HG02870 (cell line): Measurements from ENCODE around the gene HTR1E.
"Not testable (repeated sequence)": the region's sequence is repeated elsewhere in the genome, so short reads cannot be mapped to it uniquely, and the experiment has no call there.

Experiments
- ATAC-seq: cut with Tn5 transposase; IDR thresholded peaks from one replicate; pipeline ENCODE4 v1.9.1; 2021; ENCODE audit warnings: mild to moderate bottlenecking, moderate library complexity; ENCODE audit not compliant: unreplicated experiment

The HTR1E gene, protein sequence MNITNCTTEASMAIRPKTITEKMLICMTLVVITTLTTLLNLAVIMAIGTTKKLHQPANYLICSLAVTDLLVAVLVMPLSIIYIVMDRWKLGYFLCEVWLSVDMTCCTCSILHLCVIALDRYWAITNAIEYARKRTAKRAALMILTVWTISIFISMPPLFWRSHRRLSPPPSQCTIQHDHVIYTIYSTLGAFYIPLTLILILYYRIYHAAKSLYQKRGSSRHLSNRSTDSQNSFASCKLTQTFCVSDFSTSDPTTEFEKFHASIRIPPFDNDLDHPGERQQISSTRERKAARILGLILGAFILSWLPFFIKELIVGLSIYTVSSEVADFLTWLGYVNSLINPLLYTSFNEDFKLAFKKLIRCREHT

DNA sequence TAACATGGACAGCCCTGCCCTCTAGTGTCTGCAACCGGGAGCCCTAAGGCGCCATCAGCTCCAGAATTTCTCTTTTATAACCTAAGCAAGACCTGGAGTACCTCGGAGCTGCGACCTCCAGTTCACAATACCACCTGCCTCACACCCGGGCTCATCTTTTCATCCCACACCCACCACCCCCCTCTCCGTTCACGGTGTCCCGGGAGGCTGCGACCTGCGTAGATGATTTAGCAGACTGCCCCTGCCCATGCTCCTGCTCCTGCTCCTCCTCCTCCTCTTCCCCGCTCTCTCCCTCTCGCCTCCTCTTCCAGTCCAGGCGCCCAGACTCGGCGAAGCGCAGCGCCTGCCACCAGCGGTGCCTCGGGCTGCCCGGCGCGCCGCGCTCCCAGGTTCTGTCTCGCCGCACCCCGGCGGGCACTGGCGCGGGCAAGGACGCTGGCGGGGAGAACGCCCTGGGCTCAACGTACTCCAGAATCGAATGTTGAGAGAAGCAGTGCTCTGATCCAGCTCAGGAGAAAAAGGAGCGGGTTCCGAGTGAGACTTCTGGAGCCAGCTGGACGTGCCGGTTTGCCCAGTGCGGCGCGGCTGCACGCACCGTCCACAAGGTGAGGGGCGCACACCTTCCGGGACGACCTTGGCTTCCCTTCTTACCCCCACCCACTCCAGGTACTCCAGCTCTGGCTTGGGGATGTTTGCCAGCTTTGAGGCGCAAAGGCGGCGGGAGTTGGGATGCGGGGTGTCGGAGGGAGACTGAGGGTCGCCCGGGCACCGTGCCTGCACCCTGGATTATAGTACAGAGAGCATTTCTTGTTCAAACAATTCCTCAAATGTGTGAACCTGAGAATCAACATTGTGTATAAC, at the start of gene HTR1E:
HTR1E (plus strand) TSS at position 310 of the 861 bp plus-strand sequence. CDS start 77,807 bp downstream, outside the sequence.
- peak; percentile 62 for ATAC-seq

DNA sequence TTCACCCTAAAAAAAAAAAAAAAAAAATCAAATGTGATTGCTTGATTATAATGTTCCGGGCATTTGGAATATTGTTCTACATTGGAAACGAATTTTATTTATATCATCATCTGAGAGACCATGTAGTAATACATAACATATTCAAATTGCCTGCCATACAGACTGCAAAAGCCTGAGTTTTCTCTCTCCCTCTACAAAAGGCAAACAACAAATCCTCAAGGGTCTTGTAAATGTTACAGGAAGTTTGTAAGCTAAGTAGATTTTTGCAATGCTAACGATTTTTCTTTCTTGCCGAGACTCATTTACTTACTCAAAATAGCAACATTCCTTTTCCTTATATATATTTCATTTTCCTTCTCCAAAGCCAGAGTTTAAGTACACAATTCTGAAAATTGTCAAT, 49.0 kb upstream of the HTR1E start:
- no peak for ATAC-seq

DNA sequence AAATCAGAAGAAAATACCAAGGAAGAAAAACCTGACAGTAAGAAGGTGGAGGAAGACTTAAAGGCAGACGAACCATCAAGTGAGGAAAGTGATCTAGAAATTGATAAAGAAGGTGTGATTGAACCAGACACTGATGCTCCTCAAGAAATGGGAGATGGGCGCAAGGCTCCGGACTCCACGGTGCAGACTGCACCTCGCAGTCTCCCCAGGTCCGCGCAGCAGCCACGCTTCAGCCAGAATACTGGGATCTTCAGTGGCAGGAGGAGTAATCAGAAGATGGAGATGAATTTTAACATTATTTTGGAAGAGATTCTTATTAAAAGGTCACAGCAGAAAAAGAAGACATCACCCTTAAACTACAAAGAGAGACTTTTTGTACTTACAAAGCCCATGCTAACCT, 40.1 kb upstream of the HTR1E start:
- not testable (repeated sequence) for ATAC-seq

DNA sequence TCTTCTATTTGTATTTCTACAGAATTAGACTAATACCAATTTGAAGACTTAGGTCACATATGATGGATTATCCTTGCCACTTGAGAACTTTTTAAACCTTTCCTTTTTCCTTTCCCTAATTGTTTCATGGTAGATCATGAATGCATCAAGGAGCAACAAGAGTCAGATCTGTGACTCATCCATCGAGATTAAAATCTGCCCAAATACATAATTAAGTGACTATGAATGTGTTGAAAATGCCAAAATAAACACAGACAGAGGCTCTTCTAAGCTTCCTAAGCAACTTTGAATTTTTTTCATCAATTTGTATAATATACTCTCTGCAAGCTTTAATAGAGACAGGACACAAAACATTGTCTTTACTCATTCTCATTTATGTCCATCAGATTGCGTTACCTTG, 23.5 kb upstream of the HTR1E start:
- no peak for ATAC-seq

DNA sequence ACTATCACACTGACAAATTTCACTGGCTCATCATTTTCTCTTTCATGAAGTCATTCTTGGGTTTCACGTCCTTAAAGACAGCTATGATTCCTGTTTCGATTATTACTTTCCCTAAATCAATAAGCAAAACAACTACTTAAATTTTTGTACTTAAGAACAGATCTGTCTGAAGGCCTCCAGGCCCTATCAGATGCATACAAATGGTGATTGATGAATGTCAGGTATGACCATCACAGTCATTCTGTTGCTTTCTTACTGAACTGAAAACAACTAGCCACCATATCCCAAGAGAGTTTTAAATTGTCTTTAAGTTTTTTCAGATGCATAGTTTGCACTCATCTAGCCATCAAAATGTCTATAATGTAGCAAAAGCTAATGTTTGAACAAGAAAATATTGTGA, 20.9 kb upstream of the HTR1E start:
- no peak for ATAC-seq

DNA sequence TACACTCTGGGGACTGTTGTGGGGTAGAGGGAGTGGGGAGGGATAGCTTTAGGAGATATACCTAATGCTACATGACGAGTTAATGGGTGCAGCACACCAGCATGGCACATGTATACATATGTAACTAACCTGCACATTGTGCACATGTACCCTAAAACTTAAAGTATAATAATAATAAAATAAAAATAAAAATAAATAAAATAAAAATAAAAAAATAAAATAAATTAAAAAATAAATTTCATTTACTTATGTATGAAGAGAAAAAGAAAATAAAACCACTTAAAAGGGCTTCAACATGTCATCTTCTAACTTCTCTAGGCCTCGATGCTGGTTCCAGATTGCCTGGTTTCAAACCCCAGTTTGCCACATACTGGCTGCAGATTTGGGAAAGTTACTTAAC, 10.2 kb upstream of the HTR1E start:
- not testable (repeated sequence) for ATAC-seq

DNA sequence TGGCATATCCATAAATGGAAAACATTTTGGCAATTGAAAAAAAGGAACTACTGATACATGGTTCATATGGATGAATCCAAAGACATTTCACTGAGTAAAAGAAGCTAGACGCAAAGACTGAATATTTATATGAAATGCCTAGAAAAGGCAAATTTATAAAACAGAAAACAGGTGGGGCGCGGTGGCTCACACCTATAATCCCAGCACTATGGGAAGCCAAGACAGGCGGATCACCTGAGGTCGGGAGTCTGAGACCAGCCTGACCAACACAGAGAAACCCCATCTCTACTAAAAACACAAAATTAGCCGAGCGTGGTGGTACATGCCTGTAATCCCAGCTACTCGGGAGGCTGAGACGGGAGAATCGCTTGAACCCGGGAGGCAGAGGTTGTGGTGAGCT, 9.5 kb upstream of the HTR1E start:
- not testable (repeated sequence) for ATAC-seq

DNA sequence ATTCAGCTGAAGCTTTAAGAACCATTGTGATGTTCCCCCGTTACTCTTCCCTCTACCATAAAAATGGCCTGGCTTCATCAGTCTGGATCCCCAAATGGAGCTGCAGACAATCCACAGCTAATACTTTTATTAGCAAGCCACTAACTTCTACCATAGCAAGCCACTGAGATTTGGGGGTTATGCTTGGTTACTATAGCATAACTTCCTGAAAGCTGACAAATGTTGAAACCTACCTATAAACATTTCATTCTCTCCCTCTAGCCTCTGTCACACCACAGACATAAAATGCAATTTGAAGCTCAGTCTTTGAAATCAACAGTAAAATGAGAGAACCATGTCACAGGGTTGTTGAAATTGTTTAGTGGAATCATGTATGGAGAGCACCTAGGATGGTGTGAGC, 3.0 kb upstream of the HTR1E start:
- ATAC-seq, result no peak

DNA sequence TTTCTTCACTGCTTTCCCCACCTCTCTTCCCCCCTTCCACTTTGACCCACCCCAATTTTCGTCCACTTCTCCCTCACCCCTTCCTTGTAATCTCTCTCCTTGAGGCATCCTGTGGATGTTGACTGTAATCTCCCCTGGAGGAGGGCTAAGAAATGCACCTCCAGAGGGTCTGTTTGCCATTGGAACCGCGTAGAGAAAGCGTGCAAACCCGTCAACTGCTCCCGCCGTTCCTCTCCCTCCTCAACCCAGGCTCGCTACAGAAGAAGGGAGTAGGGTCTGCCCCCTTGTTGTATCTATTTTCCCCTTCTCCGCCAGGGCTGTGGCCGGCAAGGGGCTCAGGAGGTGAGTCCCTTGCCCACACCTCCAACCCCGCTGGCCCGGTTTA, 502 bp upstream of the HTR1E start:
- ATAC-seq, result peak; percentile 13

DNA sequence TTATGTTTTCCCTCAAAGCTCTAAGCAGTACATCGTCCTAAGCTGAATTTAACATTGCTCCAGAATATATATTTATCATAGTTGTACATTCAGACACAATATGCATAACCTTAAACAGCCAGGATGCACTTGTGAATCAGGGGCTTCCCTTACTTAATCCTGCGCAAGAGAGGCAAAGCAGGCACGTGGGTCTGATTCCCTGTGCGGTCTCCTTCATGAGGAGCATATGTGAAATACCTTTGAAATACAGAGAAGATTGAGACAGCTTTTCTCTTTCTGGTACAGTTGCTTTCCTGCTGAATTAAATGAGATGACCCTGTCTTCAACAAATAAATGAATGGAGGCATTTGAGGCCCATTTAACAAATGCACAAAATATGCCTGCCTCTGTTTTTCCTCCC, 1.5 kb downstream of the HTR1E start:
- ATAC-seq, result no peak

DNA sequence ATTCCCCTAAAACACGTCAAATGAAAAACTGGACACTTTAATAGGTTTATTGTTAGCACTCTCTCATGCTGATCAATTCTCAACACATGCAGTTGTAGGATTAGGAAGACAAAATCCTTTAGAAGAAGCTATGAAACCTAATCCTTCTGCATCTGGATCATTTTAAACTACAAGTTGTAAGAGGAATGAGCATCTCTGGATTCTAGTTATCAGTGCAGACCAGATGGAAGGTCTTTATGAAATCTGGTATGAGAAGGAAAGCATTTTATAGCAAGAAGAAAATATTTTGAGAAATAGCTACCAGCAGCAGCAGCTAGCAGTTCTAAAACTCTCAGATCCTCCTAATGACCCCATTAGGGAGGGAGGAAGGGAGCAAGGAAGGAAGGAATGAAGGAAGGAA, 4.1 kb downstream of the HTR1E start:
- ATAC-seq, result no peak

DNA sequence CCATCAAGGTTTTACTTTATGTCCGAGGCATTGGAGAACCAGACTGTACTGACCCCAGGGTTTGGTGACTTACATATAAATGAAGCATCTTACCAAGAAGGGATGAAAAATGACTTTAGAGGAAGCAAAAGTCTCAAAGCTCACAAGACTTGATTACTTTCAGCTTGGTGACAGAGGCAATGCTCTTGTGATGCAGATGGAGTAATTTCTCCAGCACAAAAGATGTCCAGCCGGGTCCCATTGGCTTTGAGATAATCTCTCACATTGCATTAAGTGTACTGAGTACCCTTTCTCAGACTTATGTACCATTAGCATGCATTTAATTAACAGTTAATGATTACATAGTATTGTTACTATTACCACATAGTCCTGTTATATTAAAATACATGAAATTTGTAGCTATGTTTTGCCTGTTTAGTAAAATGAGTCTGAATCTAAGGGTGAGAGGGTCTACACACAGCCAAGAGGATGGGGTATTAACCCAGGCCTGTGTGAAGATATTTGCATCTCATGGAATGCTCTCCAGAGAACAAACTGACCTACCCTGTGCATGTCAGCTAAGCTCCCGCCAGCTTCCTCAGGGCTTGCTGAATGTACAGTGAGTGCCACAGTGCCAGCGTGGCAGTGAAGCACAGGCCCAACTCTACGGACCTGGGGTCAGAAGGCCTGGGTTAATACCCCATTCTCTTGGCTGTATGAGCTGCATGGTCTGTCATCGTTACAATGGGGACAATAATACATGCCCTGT, 5.6 kb downstream of the HTR1E start:
- no peak for ATAC-seq

DNA sequence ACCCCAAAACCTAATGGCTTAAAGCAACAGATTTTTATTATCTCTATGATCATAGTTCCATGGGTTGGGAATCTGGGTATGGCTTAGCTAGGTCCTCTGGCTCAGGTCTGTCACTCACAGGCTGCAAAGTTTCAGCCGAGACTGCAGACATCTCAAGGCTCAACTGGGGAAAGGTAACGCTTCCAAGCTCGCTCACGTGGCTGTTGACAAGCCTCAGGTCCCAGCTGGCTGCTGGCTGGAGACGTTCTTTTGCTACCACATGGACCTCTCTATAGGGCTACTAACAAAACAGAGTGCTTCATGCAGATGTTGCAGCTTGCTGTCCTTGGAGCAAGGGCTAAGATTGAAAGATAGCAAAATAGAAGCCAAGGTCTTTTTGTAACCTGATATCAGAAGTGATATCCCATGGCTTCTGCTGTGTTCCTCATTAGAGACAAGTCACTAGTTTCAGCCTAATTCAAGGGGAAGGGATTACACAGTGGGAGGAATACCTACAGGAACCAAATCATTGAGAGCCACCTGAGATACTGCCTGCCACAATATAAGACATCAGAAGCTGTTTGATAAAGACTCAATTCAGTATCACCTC, 6.6 kb downstream of the HTR1E start:
- no peak for ATAC-seq

DNA sequence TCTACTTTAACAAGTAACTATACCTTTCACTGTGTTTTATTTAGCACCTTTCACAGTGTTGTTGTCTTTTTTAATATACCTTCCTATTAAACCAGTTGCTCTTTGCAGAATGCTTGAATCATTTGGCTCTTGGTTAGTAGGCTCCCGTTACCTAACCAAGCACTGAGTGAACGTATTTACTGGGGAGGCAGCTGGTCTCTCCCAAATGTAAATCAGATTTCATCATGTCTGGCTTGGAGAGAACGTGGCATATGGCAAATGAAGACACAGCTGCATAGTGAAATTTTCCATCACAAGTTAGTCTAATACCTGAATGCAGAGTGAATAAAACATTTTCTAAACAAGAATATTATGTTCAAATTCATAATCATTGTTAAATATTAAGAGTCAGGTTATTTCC, 12.4 kb downstream of the HTR1E start:
- ATAC-seq, result no peak

DNA sequence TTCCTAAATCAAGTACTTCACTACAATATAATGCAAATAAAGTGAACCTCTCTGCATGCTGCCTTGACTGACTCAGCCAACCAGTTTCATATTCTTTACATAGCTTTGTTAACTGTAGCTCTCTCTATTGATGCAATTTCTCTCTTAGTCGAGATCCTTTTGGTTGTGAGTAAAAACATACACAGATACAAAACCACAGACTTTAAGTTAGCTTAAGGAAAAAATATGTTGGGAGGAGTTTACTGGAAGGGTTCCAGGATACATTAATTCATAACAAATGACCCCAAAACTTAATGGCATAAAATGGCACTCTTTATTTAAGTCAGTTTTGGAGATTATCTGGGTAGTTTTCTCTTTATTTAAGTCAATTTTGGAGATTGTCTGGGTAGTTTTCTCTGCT, 15.7 kb downstream of the HTR1E start:
- ATAC-seq, result no peak

DNA sequence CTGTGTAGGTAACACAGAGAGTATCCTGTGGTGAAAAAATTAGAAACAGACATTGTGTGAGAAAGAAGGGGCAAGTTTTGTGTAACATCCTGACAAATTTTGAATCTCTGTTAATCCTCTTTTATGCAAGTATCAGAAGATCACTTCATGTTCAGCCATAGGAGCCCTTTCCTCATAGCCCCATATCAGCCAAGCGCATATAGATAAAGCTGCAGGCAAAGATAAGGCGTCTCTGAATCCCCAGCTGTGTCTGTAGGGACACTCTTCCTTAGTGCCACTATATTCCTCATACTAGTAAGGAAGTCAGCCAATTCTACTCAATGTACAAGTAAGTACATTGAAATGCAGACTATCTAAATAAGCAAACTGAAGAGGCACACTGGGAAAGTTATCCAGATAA, 22.3 kb downstream of the HTR1E start:
- no peak for ATAC-seq

DNA sequence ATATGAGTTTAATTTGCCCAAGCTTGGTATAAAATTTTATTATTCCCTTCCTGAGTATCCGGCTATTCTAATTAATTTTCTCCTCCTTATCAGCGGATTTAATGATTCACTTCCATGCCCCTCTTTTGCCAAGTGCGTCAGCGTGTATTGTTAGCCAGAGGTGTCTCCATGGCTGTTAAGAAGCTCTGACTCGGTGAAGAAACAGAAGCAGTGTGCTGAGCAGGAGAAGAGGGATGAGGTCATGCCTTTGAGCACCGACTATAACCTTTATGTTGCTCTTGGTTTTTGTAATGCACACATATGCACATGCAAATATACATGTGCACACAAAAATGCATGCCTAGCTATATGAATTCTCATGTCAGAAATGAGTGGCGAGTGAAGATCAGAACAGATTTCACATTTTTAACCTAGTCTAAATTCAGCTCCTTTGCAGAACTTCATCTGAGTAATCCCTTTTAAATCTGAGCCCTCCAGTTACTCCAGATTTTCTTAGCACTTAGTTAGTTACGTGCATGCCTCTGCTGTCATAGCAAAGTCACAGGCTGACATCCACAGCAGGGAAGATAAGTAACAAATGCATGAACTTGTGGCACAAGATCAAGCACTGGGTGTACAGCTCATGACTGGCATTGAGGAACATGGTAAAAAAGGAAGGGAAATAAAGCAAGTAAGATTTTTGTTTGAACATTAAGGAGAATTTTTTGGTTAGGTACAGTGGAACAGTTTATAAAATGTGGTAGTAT, 24.3 kb downstream of the HTR1E start:
- ATAC-seq, result no peak

DNA sequence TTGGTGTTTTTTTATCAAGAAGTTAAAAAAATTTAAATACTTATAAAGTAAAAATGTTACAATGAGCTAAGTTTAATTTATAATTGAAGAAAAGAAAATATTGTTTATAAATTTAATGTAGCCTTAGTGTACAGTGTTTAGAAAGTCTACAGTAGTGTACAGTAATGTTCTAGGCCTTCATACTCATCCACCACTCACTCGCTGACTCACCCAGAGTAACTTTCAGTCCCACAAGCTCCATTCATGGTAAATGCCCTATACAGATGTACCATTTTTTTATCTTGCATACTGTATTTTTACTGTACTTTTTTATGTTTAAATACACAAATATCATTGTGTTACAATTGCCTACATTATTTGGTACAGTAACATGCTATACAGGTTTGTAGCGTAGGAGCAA, 26.0 kb downstream of the HTR1E start:
- ATAC-seq, result no peak

DNA sequence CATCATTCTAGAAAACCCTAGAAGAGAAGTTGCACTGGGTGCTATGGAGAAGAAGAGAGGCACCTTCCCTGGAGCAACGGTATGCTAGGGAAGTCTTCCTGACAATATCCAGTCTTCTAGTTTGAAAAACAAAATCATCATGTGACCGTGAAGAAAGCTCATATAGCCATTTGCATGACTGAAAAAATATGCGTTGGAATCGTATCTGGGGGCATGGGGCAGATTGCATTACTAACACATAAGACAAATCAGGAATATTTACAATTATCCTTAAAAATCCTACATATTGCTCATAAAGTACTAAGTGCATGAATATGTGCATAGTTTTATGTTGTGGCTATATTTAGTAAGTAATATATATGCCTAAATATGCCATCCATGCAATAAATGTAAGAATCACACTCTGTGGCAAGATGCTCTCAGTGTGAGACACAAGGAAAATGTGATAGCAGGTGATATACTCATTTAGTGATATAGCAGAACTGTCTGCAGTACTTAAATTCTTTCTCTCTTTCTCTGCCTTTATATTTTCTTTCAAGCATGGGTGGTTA, 26.8 kb downstream of the HTR1E start:
- ATAC-seq, result no peak

DNA sequence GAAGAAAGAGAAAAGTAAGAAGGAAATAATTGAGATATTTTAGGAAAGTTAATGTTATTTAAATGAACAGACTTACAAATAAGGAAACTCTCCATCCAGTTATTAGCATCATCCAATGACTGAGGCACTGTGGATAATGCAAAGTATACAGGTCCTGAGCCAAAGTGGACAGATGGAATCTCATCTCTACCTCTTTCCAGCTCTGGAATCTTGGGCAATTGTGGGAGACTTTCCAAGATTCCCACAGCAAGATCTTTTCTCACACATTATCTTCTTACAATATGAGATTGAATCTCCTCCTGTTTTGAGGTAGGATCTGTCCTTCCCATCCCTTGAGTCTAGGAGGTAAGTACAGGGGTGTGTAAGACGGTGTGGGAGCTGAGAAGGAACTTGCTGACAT, 28.9 kb downstream of the HTR1E start:
- ATAC-seq, result no peak
